K562 (cell line): ENCODE measurements around the gene GNPTAB. TPM values are rescaled to one million over a fixed set of nuclear protein-coding genes. Genes with fewer than 3 reads are reported as not detected.

Experiments
- BCOR ChIP-seq: fragments of 450-650 bp; IDR thresholded peaks from 2 replicates; pipeline ENCODE4 v1.6.1; 2016
- CREB1 ChIP-seq, 2 experiments: sonication (generic) in 1 of 2; formaldehyde crosslinking in 1 of 2; IDR thresholded peaks; 2 replicates each; pipeline versions ENCODE4 v1.6.1 to v1.8.0; 2012 to 2022; ENCODE audit warnings: inconsistent platforms in 1 of 2, mild to moderate bottlenecking in 1 of 2, missing genetic modification reagents in 1 of 2, moderate library complexity in 1 of 2
- FUS ChIP-seq: fragments of 200-400 bp; formaldehyde crosslinking; optimal IDR thresholded peaks from 2 replicates; pipeline ENCODE3; 2017; ENCODE audit warnings: low read depth, low read length
- GABPA ChIP-seq: fragments of 200-800 bp; sonication (Bioruptor generic); conservative IDR thresholded peaks from 2 replicates; pipeline ENCODE4 v1.6.1; 2016; ENCODE audit warnings: low read depth, missing genetic modification characterization, missing compliant biosample characterization
- HMG20B ChIP-seq: fragments of 250-450 bp; sonication (Bioruptor Pico); IDR thresholded peaks from 2 replicates; pipeline ENCODE4 v1.5.0; 2021; ENCODE audit warnings: mild to moderate bottlenecking
- JUND ChIP-seq, 2 experiments: IDR thresholded peaks; 2 replicates in 1 of 2; 3 replicates in 1 of 2; pipeline ENCODE4 v1.6.1; 2011; ENCODE audit warnings: borderline replicate concordance in 2 of 2, low read depth in 2 of 2, low read length in 2 of 2, improper control_type of control experiment in 1 of 2, missing biosample characterization in 1 of 2, missing genetic modification characterization in 1 of 2, missing genetic modification reagents in 1 of 2
- MCM7 ChIP-seq, 2 experiments: fragments of 450-650 bp; IDR thresholded peaks; 2 replicates each; pipeline ENCODE4 v1.6.1; 2016 to 2018
- NCOA6 ChIP-seq: fragments of 450-650 bp; IDR thresholded peaks from 2 replicates; pipeline ENCODE4 v1.6.1; 2017; ENCODE audit warnings: mild to moderate bottlenecking
- RBM15 ChIP-seq: fragments of 200-400 bp; formaldehyde crosslinking; IDR thresholded peaks from 2 replicates; pipeline ENCODE4 v1.6.1; 2018; ENCODE audit warnings: mild to moderate bottlenecking, low read length, moderate library complexity; ENCODE audit not compliant: insufficient read depth
- SMARCC2 ChIP-seq: fragments of 450-650 bp; IDR thresholded peaks from 2 replicates; pipeline ENCODE4 v1.6.1; 2017; ENCODE audit warnings: antibody characterized with exemption, moderate library complexity, mild to moderate bottlenecking, low read depth
- TCF7 ChIP-seq: sonication (generic); IDR thresholded peaks from 2 replicates; pipeline ENCODE4 v1.6.1; 2016; ENCODE audit warnings: antibody characterized with exemption, borderline replicate concordance
- ZNF24 ChIP-seq: fragments of 450-650 bp; IDR thresholded peaks from 2 replicates; pipeline ENCODE4 v1.6.1; 2016
- ZNF408 ChIP-seq: fragments of 250-450 bp; sonication (Bioruptor Pico); IDR thresholded peaks from 2 replicates; pipeline ENCODE4 v1.4.0; 2020; ENCODE audit warnings: low read depth, mild to moderate bottlenecking, moderate library complexity
- ZNF75A ChIP-seq: fragments of 450-650 bp; formaldehyde crosslinking; IDR thresholded peaks from 2 replicates; pipeline ENCODE4 v1.4.0; 2020; ENCODE audit warnings: mild to moderate bottlenecking
- polyA plus RNA-seq, 8 experiments: library from polyadenylated mRNA; depleted of rRNA in 4 of 8; stranded (reverse) in 5 of 8; unstranded in 3 of 8; fragments of >200 nt; fragmentation: Nextera tagmentation in 2 of 8; fragmentation: Illumina TruSeq in 1 of 8; extraction: Ambion mirVana in 2 of 8; extraction: Trizol in 1 of 8; gene quantifications; 2 replicates each; pipeline versions ENCODE4 v1.2.1 to v1.2.3, GENCODE V29; 2011 to 2014; ENCODE audit warnings: inconsistent platforms in 1 of 8, missing spikeins in 1 of 8
- total RNA-seq, 7 experiments: library from RNA; depleted of rRNA in 6 of 7; stranded (reverse); fragments of >200 nt in 6 of 7; fragmentation: Illumina TruSeq in 2 of 7; extraction: Trizol in 2 of 7; gene quantifications; 2 replicates each; pipeline versions ENCODE4 v1.2.1 to v1.2.3, GENCODE V29; 2011 to 2021; ENCODE audit warnings: low replicate concordance in 1 of 7
- TF ChIP-seq, protein P1 (sequence below): fragments of 450-650 bp; IDR thresholded peaks from 2 replicates; pipeline ENCODE4 v1.6.1; 2017; ENCODE audit warnings: antibody characterized with exemption
- TF ChIP-seq, protein P2 (sequence below), 2 experiments: fragments of 250-450 bp in 1 of 2; fragments of 450-650 bp in 1 of 2; sonication (Bioruptor Pico) in 1 of 2; IDR thresholded peaks; 2 replicates each; pipeline versions ENCODE4 v1.6.1 to v1.8.0; 2016 to 2021; ENCODE audit warnings: mild to moderate bottlenecking in 2 of 2, moderate library complexity in 2 of 2, missing compliant biosample characterization in 1 of 2, missing genetic modification characterization in 1 of 2
- TF ChIP-seq, protein P3 (sequence below): fragments of 250-450 bp; sonication (Bioruptor Pico); IDR thresholded peaks from 2 replicates; pipeline ENCODE4 v1.8.0; 2022; ENCODE audit warnings: moderate library complexity, mild to moderate bottlenecking, inconsistent platforms
- TF ChIP-seq, protein P4 (sequence below): IDR thresholded peaks from 2 replicates; pipeline ENCODE4 v1.6.1; 2016; ENCODE audit warnings: missing genetic modification characterization, missing compliant biosample characterization

Gene GNPTAB
- total and polyA plus RNA-seq, 9 of the 15 experiments (the other 6 are each of a cell fraction or from before 2014, with no cell fraction given): 5.9 to 23.2 (median 19.3) TPM

DNA sequence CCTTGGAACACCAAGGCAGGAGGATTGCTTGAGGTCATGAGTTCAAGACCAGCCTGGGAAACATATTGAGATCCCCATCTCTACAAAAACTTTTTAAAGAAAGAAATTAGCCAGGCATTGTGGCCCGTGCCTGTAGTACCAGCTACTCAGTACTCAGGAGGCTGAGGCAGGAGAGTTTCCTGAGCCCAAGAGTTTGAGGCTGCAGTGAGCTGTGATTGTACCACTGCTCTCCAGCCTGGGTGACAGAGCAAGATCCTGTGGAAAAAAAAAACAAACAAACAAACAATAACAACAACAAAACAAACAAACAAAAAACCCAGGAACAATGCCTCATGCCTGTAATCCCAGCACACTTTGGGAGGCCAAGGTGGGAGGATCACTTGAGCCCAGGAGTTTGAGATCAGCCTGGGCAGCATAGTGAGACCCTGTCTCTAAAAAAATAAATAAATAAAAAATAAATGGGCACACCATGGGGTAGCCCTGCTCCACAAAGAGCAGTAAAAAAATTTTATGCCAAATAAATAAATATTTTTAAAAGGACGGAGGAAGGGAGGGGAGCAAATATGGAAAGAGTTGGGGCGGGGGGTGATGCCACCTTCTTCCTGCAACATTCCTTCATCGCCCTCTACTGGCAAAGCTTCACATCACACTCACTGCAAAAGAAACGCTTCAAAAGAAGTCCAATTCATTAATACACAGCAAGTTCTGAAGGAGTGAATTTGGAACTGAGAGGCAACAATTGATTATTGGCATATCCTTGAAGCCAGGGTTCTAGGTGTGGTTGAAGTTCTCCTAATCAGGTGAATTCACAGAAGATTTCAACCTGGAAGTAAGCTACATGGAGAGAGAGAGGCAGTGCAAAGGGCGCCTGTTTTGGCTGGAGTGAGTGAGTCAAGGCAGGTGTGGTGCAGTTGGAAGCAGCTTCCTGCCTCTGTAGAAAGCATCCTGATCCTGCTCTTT is 8.8 kb upstream of the GNPTAB start (continued):
- TF ChIP-seq CREB1 (IDR thresholded peaks at IDR 0.05) (no peak), CREB1 (CRISPR knock-in tag; IDR thresholded peaks at IDR 0.05) (no peak), SMARCC2 (no peak), ZNF408 (CRISPR knock-in tag) (no peak), HMG20B (CRISPR knock-in tag) (no peak), GABPA (no peak), BCOR (peak; percentile 60), JUND (IDR thresholded peaks at IDR 0.05; ENCODE audit: borderline replicate concordance, low read depth, low read length) (peak; percentile 38; the same call in 1 of the 2 replicates), JUND (tag; IDR thresholded peaks at IDR 0.05; ENCODE audit: borderline replicate concordance, low read depth, low read length) (no peak), MCM7 (IDR thresholded peaks at IDR 0.05) (no peak), FUS (no peak), ZNF24 (peak; percentile 71; the same call in 1 of the 2 replicates), ZNF75A (CRISPR knock-in tag) (no peak), NCOA6 (no peak), TCF7 (no peak), RBM15 (no peak)
- TF ChIP-seq, protein P1, sequence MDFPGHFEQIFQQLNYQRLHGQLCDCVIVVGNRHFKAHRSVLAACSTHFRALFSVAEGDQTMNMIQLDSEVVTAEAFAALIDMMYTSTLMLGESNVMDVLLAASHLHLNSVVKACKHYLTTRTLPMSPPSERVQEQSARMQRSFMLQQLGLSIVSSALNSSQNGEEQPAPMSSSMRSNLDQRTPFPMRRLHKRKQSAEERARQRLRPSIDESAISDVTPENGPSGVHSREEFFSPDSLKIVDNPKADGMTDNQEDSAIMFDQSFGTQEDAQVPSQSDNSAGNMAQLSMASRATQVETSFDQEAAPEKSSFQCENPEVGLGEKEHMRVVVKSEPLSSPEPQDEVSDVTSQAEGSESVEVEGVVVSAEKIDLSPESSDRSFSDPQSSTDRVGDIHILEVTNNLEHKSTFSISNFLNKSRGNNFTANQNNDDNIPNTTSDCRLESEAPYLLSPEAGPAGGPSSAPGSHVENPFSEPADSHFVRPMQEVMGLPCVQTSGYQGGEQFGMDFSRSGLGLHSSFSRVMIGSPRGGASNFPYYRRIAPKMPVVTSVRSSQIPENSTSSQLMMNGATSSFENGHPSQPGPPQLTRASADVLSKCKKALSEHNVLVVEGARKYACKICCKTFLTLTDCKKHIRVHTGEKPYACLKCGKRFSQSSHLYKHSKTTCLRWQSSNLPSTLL: 0 out of 2 replicates have a peak, but pooled peaks have one; percentile 28
- TF ChIP-seq, protein P2, sequence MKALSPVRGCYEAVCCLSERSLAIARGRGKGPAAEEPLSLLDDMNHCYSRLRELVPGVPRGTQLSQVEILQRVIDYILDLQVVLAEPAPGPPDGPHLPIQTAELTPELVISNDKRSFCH (CRISPR knock-in tag; IDR thresholded peaks at IDR 0.05): no peak
- TF ChIP-seq, protein P2 (tag; IDR thresholded peaks at IDR 0.05): no peak
- TF ChIP-seq, protein P3, sequence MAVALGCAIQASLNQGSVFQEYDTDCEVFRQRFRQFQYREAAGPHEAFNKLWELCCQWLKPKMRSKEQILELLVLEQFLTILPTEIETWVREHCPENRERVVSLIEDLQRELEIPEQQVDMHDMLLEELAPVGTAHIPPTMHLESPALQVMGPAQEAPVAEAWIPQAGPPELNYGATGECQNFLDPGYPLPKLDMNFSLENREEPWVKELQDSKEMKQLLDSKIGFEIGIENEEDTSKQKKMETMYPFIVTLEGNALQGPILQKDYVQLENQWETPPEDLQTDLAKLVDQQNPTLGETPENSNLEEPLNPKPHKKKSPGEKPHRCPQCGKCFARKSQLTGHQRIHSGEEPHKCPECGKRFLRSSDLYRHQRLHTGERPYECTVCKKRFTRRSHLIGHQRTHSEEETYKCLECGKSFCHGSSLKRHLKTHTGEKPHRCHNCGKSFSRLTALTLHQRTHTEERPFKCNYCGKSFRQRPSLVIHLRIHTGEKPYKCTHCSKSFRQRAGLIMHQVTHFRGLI (CRISPR knock-in tag): no peak
- TF ChIP-seq, protein P4, sequence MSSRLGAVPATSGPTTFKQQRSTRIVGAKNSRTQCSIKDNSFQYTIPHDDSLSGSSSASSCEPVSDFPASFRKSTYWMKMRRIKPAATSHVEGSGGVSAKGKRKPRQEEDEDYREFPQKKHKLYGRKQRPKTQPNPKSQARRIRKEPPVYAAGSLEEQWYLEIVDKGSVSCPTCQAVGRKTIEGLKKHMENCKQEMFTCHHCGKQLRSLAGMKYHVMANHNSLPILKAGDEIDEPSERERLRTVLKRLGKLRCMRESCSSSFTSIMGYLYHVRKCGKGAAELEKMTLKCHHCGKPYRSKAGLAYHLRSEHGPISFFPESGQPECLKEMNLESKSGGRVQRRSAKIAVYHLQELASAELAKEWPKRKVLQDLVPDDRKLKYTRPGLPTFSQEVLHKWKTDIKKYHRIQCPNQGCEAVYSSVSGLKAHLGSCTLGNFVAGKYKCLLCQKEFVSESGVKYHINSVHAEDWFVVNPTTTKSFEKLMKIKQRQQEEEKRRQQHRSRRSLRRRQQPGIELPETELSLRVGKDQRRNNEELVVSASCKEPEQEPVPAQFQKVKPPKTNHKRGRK: no peak
